ENCODE results near the gene FNBP1. TPM values are rescaled to one million over a fixed set of nuclear protein-coding genes. Genes with fewer than 3 reads are reported as not detected.

Gene FNBP1
- total RNA-seq, 1 experiment from 2014 or later = 36.5 TPM

- no peak overlapping the region for H3K27ac ChIP-seq (ENCODE audit: insufficient read length, low read depth, low read length)
Observed at GRCh38 chr9:129866394-129867135, 176.4 kb downstream of the FNBP1 start.

More at GRCh38 chr9:129866394-129867135, 176.4 kb downstream of the FNBP1 start:
- no peak overlapping the region for H3T11ph ChIP-seq (ENCODE audit: low read length)
- Mint-ChIP-seq H3K9me3 (no peaks in the 10 kb centered on the region), H3K27me3 (ENCODE audit: low read depth) (no peaks in the 10 kb centered on the region), H3K36me3 (ENCODE audit: insufficient read depth in 1 of 3, low read depth in 3 of 3) (peaks cover 8 to 33% (median 27%) of the 10 kb centered on the region in 3 experiments; a peak in 6 of 7 replicates), H3K27ac (peak overlapping the region in 2 of 3 experiments; percentile 72 to 89; a peak in 3 of 7 replicates), H3K4me3 (no peak overlapping the region), H3K4me1 (no peaks in the 10 kb centered on the region)
- TF ChIP-seq CTCF (conservative IDR thresholded peaks at IDR 0.05) = no peak
- H3K4me1 ChIP-seq (ENCODE audit: insufficient read depth, low read length) = no peaks in the 10 kb centered on the region
- H3K18ac ChIP-seq (ENCODE audit: insufficient read length, low read depth, low read length) = no peak overlapping the region
- H3K79me1 ChIP-seq (ENCODE audit: insufficient read depth, low read depth, low read length, poor library complexity, severe bottlenecking) = no peaks in the 10 kb centered on the region
- H3K27me3 ChIP-seq (ENCODE audit: insufficient read depth, low read length) = no peaks in the 10 kb centered on the region
- no peak overlapping the region for H2BK5ac ChIP-seq (ENCODE audit: insufficient read length, low read length)
- no peaks in the 10 kb centered on the region for H3K79me2 ChIP-seq (ENCODE audit: insufficient read depth, low read length)
- WGBS (ENCODE audit: extremely low coverage, insufficient read length, low lambda C conversion rate) = no CpG with 5 or more reads among the region's 17 CpGs
- no peak overlapping the region for H2BK12ac ChIP-seq (ENCODE audit: insufficient read length, low read depth, low read length)
- H2AK5ac ChIP-seq (ENCODE audit: insufficient read length, low read length) = no peak overlapping the region
- H3K56ac ChIP-seq (ENCODE audit: insufficient read length, low read depth, low read length) = no peak overlapping the region
- H4K5ac ChIP-seq (ENCODE audit: insufficient read length, low read depth, low read length) = no peak overlapping the region
- DNase-seq = no peak
- no peak overlapping the region for H2BK20ac ChIP-seq (ENCODE audit: low read depth, low read length, poor library complexity, severe bottlenecking)
- no peak overlapping the region for H4K8ac ChIP-seq (replicated peaks; ENCODE audit: insufficient read length, low read depth, low read length)
- H3K4ac ChIP-seq (ENCODE audit: low read depth, low read length) = no peak overlapping the region
- no peak overlapping the region for H2BK120ac ChIP-seq (ENCODE audit: low read depth, low read length, poor library complexity, severe bottlenecking)
- H2AFZ ChIP-seq (ENCODE audit: low read length) = no peak overlapping the region
- H3K23ac ChIP-seq (ENCODE audit: insufficient read length, low read depth, low read length) = no peak overlapping the region
- no peaks in the 10 kb centered on the region for H3K23me2 ChIP-seq (ENCODE audit: insufficient read length, low read depth, low read length, poor library complexity, severe bottlenecking)
- H3K4me2 ChIP-seq (ENCODE audit: insufficient read depth, insufficient read length, low read length) = no peak overlapping the region
- no peak overlapping the region for H3K14ac ChIP-seq (ENCODE audit: insufficient read depth, low read length)
- no peaks in the 10 kb centered on the region for H3K9me3 ChIP-seq (ENCODE audit: control insufficient read depth, low read depth, low read length)
- no peaks in the 10 kb centered on the region for H4K20me1 ChIP-seq (ENCODE audit: control insufficient read depth, insufficient read depth, insufficient read length)
- H4K91ac ChIP-seq (ENCODE audit: insufficient read length, low read depth, low read length) = no peak overlapping the region
- H2BK15ac ChIP-seq (ENCODE audit: low read depth, low read length) = no peak overlapping the region
- no peak overlapping the region for H3K9ac ChIP-seq (ENCODE audit: extremely low read depth, insufficient read length, low read length)
